MM.1S (cell line): Measurements from ENCODE around the gene OR52K1.

Source experiments
- EZH2 ChIP-seq: fragments of 300-600 bp; sonication (generic); optimal IDR thresholded peaks from 2 replicates; pipeline ENCODE3; 2017; ENCODE audit warnings: low read depth, mild to moderate bottlenecking, antibody characterized with exemption, low read length, mixed read lengths
- TF ChIP-seq, protein P1 (sequence below): fragments of 300-600 bp; sonication (generic); IDR thresholded peaks from 2 replicates; pipeline ENCODE4 v1.5.1; 2016; ENCODE audit warnings: antibody characterized with exemption, low read length, mixed read lengths

DNA sequence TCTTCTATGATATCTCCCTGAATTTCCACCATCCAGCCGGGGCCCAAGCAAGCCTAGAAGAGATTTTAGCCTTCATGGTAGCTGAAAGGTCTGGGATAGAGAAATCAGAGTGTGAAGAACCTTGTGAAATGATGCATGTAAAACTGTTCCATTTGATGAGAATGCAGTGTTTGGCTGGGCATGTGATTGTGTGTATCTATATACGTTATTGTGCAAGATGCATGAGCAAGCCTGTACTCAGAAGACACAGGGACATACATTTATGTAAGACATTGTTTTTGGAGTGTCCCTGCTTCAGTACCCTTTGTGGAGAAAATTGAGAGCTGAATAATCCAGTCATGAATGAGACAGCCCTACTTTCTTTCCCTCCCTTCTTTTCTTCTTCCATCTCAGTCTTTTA, 48.6 kb upstream of the OR52K1 start:
- TF ChIP-seq, protein P1, sequence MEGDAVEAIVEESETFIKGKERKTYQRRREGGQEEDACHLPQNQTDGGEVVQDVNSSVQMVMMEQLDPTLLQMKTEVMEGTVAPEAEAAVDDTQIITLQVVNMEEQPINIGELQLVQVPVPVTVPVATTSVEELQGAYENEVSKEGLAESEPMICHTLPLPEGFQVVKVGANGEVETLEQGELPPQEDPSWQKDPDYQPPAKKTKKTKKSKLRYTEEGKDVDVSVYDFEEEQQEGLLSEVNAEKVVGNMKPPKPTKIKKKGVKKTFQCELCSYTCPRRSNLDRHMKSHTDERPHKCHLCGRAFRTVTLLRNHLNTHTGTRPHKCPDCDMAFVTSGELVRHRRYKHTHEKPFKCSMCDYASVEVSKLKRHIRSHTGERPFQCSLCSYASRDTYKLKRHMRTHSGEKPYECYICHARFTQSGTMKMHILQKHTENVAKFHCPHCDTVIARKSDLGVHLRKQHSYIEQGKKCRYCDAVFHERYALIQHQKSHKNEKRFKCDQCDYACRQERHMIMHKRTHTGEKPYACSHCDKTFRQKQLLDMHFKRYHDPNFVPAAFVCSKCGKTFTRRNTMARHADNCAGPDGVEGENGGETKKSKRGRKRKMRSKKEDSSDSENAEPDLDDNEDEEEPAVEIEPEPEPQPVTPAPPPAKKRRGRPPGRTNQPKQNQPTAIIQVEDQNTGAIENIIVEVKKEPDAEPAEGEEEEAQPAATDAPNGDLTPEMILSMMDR = no peak
- TF ChIP-seq EZH2 = no peak
